Fibroblast of mammary gland (primary cell): Measurements from ENCODE around the gene IGSF21.

Source experiments
- DNase-seq: peaks from one replicate; pipeline ENCODE4 v3.0.0-alpha.2; 2010; ENCODE audit warnings: low read depth
- H3K4me3 ChIP-seq: 2 replicates; pipeline ENCODE4 v1.5.1; 2011; ENCODE audit warnings: low read depth, mild to moderate bottlenecking, low read length, moderate library complexity; ENCODE audit not compliant: control insufficient read depth
- TF ChIP-seq, protein P1 (sequence below): conservative IDR thresholded peaks from 2 replicates; pipeline ENCODE4 v1.5.1; 2011; ENCODE audit warnings: low read depth, low read length, inconsistent platforms; ENCODE audit not compliant: control insufficient read depth, insufficient read depth

The IGSF21 gene

DNA sequence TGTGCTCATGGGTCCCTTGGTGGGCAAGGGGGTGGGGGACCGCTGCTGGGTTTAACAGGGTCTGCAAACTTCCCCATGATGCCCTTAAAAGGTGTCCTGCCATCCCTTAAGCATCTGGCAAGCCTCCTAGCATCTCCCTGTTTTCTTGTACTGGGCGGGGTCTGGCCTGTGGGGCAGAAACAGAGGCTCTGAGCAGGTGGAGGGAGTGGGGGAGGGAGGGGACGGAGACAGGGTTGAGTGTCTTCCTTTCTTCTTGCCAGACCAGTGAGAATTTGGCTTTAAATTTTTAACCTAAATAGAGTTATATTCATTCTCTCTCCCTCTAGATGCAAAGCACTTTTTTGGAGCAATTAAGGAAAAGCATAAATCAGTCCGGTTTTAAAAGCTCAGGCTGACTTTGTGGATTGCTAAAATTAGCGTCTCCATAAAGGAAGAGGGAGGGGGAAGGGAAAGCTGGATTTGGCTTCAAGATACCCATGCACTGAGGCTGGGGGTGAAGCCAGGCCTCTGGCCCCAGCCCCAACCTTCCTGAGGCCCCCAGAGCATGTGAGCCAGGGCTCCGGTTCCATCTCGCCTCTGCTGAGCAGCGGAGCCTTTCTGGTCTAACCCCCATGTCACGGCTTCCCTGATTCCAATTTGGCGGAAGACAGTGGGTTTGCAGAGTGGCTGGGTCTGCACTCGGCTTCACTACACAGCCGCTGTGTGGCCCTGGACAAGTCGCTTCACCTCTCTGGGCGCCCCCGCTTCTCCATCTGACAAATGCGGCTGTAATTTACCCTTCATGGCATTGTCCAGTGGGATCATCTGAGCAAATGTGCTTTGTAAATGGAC is 25.3 kb downstream of the IGSF21 start:
- TF ChIP-seq, protein P1, sequence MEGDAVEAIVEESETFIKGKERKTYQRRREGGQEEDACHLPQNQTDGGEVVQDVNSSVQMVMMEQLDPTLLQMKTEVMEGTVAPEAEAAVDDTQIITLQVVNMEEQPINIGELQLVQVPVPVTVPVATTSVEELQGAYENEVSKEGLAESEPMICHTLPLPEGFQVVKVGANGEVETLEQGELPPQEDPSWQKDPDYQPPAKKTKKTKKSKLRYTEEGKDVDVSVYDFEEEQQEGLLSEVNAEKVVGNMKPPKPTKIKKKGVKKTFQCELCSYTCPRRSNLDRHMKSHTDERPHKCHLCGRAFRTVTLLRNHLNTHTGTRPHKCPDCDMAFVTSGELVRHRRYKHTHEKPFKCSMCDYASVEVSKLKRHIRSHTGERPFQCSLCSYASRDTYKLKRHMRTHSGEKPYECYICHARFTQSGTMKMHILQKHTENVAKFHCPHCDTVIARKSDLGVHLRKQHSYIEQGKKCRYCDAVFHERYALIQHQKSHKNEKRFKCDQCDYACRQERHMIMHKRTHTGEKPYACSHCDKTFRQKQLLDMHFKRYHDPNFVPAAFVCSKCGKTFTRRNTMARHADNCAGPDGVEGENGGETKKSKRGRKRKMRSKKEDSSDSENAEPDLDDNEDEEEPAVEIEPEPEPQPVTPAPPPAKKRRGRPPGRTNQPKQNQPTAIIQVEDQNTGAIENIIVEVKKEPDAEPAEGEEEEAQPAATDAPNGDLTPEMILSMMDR: no peak
- no peak for DNase-seq
- no peak overlapping the region for H3K4me3 ChIP-seq

DNA sequence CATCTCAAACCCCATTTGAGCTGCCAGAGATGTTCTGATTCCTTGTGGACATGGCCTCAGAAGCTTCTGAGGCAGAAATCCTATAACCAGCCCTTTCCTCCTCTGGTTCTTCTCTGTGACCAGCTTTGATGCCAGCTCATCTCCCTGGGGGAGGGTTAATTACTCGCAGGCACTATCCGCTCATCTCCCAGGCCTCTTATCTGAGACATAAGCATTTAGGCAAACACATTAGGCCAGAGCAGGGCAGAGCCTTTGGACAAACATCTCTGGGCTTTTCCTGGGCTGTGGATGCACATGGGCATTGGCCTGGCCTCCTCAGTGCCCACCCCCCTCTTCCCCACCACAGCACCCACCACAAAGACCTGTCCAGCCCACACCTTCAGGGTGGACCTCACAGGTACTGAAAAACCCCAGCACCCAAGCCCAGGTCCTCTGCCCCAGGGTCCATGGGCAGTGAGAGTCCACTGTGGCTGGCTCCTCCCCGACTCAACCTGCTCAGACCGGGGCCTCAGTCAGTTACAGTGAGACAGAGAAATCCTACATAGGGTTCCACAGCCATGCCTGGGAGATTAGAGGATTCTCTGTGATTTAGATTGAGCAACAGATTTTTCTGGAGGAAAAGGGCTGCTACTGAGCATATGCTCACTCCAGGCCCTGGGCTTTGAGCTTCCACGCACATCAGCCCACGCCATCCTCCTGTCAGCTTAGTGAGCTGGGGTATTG is 26.9 kb downstream of the IGSF21 start:
- TF ChIP-seq, protein P1: no peak
- H3K4me3 ChIP-seq: no peak overlapping the region
- no peak for DNase-seq

DNA sequence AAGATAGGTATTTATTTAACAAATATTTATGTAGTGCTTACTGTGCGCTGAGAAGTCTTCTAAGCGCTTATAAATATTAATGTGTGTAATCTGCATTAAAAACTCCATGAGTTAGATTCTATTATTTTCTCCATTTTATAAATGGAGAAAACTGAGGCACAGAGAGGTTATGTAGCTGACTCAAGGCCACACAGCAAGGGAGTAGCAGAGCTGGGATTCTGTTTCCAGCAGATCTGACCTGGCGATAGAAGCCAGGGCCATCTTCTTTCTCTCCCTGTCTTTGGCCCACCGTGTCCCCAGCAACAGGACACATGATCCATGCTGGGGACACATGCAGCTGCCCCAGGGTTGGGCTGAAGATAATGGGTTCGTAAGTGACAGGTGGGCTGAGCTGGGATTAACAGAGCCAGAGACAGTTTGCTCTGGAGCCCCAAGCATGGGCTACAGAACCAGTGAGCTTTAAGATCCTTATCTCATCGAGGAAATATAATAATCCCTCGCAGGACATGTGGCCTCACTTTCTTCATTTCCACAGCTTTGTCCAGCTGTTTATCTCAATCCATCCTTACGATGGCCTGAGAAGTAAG is 30.3 kb downstream of the IGSF21 start:
- no peak for DNase-seq
- TF ChIP-seq, protein P1: no peak
- no peak overlapping the region for H3K4me3 ChIP-seq

DNA sequence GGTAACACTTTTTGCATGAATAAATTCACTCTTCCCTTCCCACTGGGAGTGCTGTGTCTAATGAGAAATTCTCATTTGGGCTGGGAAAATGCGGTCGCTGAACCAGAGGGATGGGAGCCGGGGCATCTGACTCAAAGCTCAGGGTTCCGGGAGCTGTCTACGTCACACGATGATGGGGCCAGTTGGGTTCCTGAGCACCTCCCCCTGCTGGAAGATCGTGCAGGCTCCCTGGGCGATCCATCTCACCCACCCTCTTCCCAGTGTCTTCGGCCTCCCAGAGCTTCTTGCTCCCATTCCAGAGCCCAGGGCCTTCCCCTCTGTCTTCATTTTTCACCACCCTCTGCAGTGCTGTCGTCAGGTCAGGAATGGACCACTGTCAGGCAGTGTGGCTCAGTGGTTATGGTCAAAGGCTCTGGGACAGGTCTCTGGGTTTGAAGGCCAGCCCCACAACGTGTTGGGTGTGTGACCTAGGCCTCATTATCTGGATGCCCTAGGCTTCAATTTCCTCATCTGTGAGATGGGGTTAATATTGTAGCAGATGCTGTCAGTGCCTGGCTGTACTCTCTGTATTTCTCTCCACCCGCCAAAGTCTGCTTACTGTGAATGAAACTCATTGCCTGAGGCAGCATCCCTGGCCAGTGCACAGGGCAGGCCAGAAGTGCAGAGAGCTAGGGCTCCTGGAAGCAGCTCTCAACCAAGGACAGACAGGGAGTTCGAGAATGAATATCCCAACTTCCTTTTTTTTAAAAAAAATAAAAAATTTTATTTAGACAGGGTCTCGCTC is 31.8 kb downstream of the IGSF21 start:
- DNase-seq: no peak
- H3K4me3 ChIP-seq: no peak overlapping the region
- TF ChIP-seq, protein P1: no peak

DNA sequence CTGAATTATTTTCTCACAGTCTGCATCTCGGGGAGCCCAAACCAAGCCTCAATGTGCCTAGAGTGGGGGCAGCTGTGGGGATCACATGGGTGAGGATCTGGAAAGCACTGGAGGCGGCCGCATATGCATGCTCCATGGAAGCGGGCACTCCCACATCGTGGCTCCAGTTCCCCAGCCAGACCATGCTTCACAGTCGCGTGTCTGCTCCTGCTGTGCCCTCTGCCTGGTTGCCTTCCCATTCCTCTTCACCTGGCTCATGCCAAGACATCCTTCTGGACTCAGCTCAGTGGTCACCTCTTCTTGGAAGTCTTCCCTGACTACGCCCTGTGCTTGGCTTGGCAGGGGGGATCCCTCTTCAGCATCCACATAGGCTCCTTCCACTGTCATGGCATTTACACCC is 32.8 kb downstream of the IGSF21 start:
- DNase-seq: no peak
- TF ChIP-seq, protein P1: no peak
- H3K4me3 ChIP-seq: no peak overlapping the region

DNA sequence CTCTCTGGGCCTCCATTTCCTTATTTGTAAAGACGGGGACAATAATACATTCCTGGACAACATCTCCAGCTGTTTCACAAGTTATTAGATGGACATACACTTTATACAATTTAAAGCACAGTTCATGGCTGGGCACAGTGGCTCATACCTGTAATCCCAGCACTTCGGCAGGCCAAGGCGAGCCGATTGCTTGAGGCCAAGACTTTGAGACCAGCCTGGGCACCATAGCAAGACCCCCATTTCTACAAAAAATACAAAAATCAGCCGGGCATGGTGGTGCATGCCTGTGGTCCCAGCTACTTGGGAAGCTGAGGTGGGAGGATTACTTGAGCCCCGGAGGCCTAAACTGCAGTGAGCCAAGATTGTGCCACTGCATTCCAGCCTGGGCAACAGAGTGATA is 34.1 kb downstream of the IGSF21 start:
- TF ChIP-seq, protein P1: no peak
- H3K4me3 ChIP-seq: no peak overlapping the region
- no peak for DNase-seq
